ENCODE results near the gene ACOT7.

- TF ChIP-seq POLR2A (IDR thresholded peaks at IDR 0.05) (no peak), CTCF (IDR thresholded peaks at IDR 0.05 in 8 of 11, conservative IDR thresholded peaks at IDR 0.05 in 3 of 11) (no peak), POLR2AphosphoS5 (IDR thresholded peaks at IDR 0.05) (no peak)
Observed at GRCh38 chr1:6295910-6296309, 97.7 kb downstream of the ACOT7 start.
